Mesendoderm (in vitro differentiated cells): ENCODE data around the gene STOM.

Source experiments
- DNase-seq: peaks from one replicate; pipeline ENCODE4 v3.0.0; 2013
- H2AK5ac ChIP-seq: 2 replicates; pipeline ENCODE4 v1.6.1; 2013; ENCODE audit warnings: low read length, inconsistent platforms
- H2BK120ac ChIP-seq: 2 replicates; pipeline ENCODE4 v1.6.1; 2013; ENCODE audit warnings: low read depth, mild to moderate bottlenecking, low read length, moderate library complexity, mixed read lengths
- H2BK15ac ChIP-seq: replicated peaks from 2 replicates; pipeline ENCODE4 v1.6.1; 2013; ENCODE audit warnings: low read depth, mild to moderate bottlenecking, moderate library complexity
- H2BK5ac ChIP-seq: 2 replicates; pipeline ENCODE4 v1.6.1; 2013; ENCODE audit warnings: low read length, inconsistent platforms
- H3K18ac ChIP-seq: 2 replicates; pipeline ENCODE4 v1.6.1; 2013; ENCODE audit warnings: mild to moderate bottlenecking, low read length, mixed read lengths
- H3K23ac ChIP-seq: one replicate; pipeline ENCODE4 v1.6.1; 2013; ENCODE audit warnings: low read length
- H3K27ac ChIP-seq: 2 replicates; pipeline ENCODE4 v1.5.1; 2013; ENCODE audit warnings: low read depth, mild to moderate bottlenecking, inconsistent platforms, low read length, moderate library complexity
- H3K27me3 ChIP-seq: 2 replicates; pipeline ENCODE4 v1.6.1; 2013; ENCODE audit warnings: low read length, control low read depth, mild to moderate bottlenecking, inconsistent platforms; ENCODE audit not compliant: insufficient read depth, poor library complexity
- H3K36me3 ChIP-seq: 2 replicates; pipeline ENCODE4 v1.6.1; 2013; ENCODE audit warnings: low read length, inconsistent platforms; ENCODE audit not compliant: control insufficient read depth, insufficient read depth
- H3K4ac ChIP-seq: one replicate; pipeline ENCODE4 v1.6.1; 2013; ENCODE audit warnings: low read depth, mild to moderate bottlenecking, low read length, moderate library complexity
- H3K4me1 ChIP-seq: 2 replicates; pipeline ENCODE4 v1.6.1; 2013; ENCODE audit warnings: low read depth, low read length, inconsistent platforms; ENCODE audit not compliant: control insufficient read depth
- H3K4me2 ChIP-seq: 2 replicates; pipeline ENCODE4 v1.6.1; 2013; ENCODE audit warnings: low read length
- H3K4me3 ChIP-seq: 2 replicates; pipeline ENCODE4 v1.5.1; 2013; ENCODE audit warnings: mild to moderate bottlenecking, low read length
- H3K56ac ChIP-seq: one replicate; pipeline ENCODE4 v1.6.1; 2013; ENCODE audit warnings: low read length
- H3K79me1 ChIP-seq: 2 replicates; pipeline ENCODE4 v1.6.1; 2013; ENCODE audit warnings: low read length, inconsistent platforms
- H3K79me2 ChIP-seq: 2 replicates; pipeline ENCODE4 v1.6.1; 2013; ENCODE audit warnings: mild to moderate bottlenecking, low read length; ENCODE audit not compliant: control insufficient read depth, insufficient read depth
- H3K9ac ChIP-seq: 2 replicates; pipeline ENCODE4 v1.6.1; 2013; ENCODE audit warnings: low read length, inconsistent platforms
- H4K5ac ChIP-seq: one replicate; pipeline ENCODE4 v1.6.1; 2013; ENCODE audit warnings: low read length
- H4K8ac ChIP-seq: one replicate; pipeline ENCODE4 v1.6.1; 2013; ENCODE audit warnings: low read depth, mild to moderate bottlenecking, control low read depth, low read length, moderate library complexity
- WGBS: extraction: QIAGEN DNeasy Blood & Tissue Kit; methylation state at CpG from one replicate; pipeline ENCODE4 v1.1.7; 2013; ENCODE audit warnings: low lambda C conversion rate, missing lambda C conversion rate; ENCODE audit not compliant: insufficient coverage; ENCODE audit errors: extremely low coverage; 5-methylcytosine and 5-hydroxymethylcytosine counted together

STOM gene

GRCh38 chr9:121309833-121310425, 60.1 kb downstream of the STOM start:
- Histone ChIP-seq H3K56ac (no peak overlapping the region), H4K5ac (no peak overlapping the region), H3K4ac (no peak overlapping the region), H3K23ac (no peak overlapping the region), H3K4me2 (no peak overlapping the region), H3K27ac (no peak overlapping the region), H4K8ac (no peak overlapping the region), H3K79me2 (no peaks in the 10 kb centered on the region), H2BK5ac (no peak overlapping the region), H2BK120ac (no peak overlapping the region), H3K36me3 (no peaks in the 10 kb centered on the region), H3K27me3 (no peaks in the 10 kb centered on the region), H3K9ac (no peak overlapping the region), H3K4me1 (no peaks in the 10 kb centered on the region), H2BK15ac (no peak overlapping the region), H2AK5ac (no peak overlapping the region), H3K79me1 (no peaks in the 10 kb centered on the region), H3K4me3 (no peak overlapping the region), H3K18ac (no peak overlapping the region)
- DNase-seq, result no peak
- no CpG with 5 or more reads among the region's 7 CpGs for WGBS

- Histone ChIP-seq H2BK15ac (no peak overlapping the region), H3K4me2 (no peak overlapping the region), H2BK120ac (no peak overlapping the region), H3K4me3 (no peak overlapping the region), H3K18ac (no peak overlapping the region), H3K27me3 (no peaks in the 10 kb centered on the region), H3K4ac (no peak overlapping the region), H3K23ac (no peak overlapping the region), H2AK5ac (no peak overlapping the region), H4K8ac (no peak overlapping the region), H3K36me3 (no peaks in the 10 kb centered on the region), H3K56ac (no peak overlapping the region), H3K4me1 (no peaks in the 10 kb centered on the region), H2BK5ac (no peak overlapping the region), H4K5ac (no peak overlapping the region), H3K79me2 (no peaks in the 10 kb centered on the region), H3K27ac (no peak overlapping the region), H3K9ac (no peak overlapping the region), H3K79me1 (no peaks in the 10 kb centered on the region)
- DNase-seq, result no peak
- no CpG with 5 or more reads among the region's 6 CpGs for WGBS
These were observed 60.9 kb downstream of the STOM start for GRCh38 chr9:121309171-121309570.

GRCh38 chr9:121308765-121309164, 61.3 kb downstream of the STOM start:
- no peaks in the 10 kb centered on the region for H3K79me1 ChIP-seq
- no peaks in the 10 kb centered on the region for H3K36me3 ChIP-seq
- no CpG with 5 or more reads among the region's 13 CpGs for WGBS
- no peak overlapping the region for H3K56ac ChIP-seq
- H4K5ac ChIP-seq, result no peak overlapping the region
- H2AK5ac ChIP-seq, result no peak overlapping the region
- H3K27ac ChIP-seq, result no peak overlapping the region
- no peak overlapping the region for H3K18ac ChIP-seq
- no peak overlapping the region for H2BK15ac ChIP-seq
- H3K4me3 ChIP-seq, result no peak overlapping the region
- H3K27me3 ChIP-seq, result no peaks in the 10 kb centered on the region
- no peaks in the 10 kb centered on the region for H3K79me2 ChIP-seq
- no peak overlapping the region for H4K8ac ChIP-seq
- H3K4me1 ChIP-seq, result no peaks in the 10 kb centered on the region
- no peak overlapping the region for H2BK5ac ChIP-seq
- no peak overlapping the region for H3K4ac ChIP-seq
- H3K23ac ChIP-seq, result no peak overlapping the region
- DNase-seq, result no peak
- H3K9ac ChIP-seq, result no peak overlapping the region
- H2BK120ac ChIP-seq, result no peak overlapping the region
- no peak overlapping the region for H3K4me2 ChIP-seq

GRCh38 chr9:121307976-121308375, 62.1 kb downstream of the STOM start:
- Histone ChIP-seq H3K4ac (no peak overlapping the region), H4K8ac (no peak overlapping the region), H4K5ac (no peak overlapping the region), H3K4me3 (no peak overlapping the region), H3K79me2 (no peaks in the 10 kb centered on the region), H2BK15ac (no peak overlapping the region), H2BK120ac (no peak overlapping the region), H3K23ac (no peak overlapping the region), H3K27ac (no peak overlapping the region), H2BK5ac (no peak overlapping the region), H3K4me2 (no peak overlapping the region), H3K27me3 (no peaks in the 10 kb centered on the region), H3K18ac (no peak overlapping the region), H3K56ac (no peak overlapping the region), H3K79me1 (no peaks in the 10 kb centered on the region), H2AK5ac (no peak overlapping the region), H3K4me1 (no peaks in the 10 kb centered on the region), H3K9ac (no peak overlapping the region), H3K36me3 (no peaks in the 10 kb centered on the region)
- WGBS, result no CpG with 5 or more reads among the region's 2 CpGs
- no peak for DNase-seq

GRCh38 chr9:121305269-121305994, 64.6 kb downstream of the STOM start:
- no peak overlapping the region for H3K23ac ChIP-seq
- H3K4me1 ChIP-seq, result no peaks in the 10 kb centered on the region
- no peaks in the 10 kb centered on the region for H3K79me1 ChIP-seq
- H3K18ac ChIP-seq, result no peak overlapping the region
- H3K9ac ChIP-seq, result no peak overlapping the region
- no peak overlapping the region for H2BK15ac ChIP-seq
- no peak overlapping the region for H3K27ac ChIP-seq
- no peaks in the 10 kb centered on the region for H3K27me3 ChIP-seq
- no peak overlapping the region for H2AK5ac ChIP-seq
- no peak overlapping the region for H4K5ac ChIP-seq
- no peak overlapping the region for H3K4me2 ChIP-seq
- no peak overlapping the region for H4K8ac ChIP-seq
- no peak overlapping the region for H3K56ac ChIP-seq
- no CpG with 5 or more reads among the region's 13 CpGs for WGBS
- H3K36me3 ChIP-seq, result no peaks in the 10 kb centered on the region
- H2BK120ac ChIP-seq, result no peak overlapping the region
- no peak for DNase-seq
- H3K4me3 ChIP-seq, result no peak overlapping the region
- H3K79me2 ChIP-seq, result no peaks in the 10 kb centered on the region
- no peak overlapping the region for H2BK5ac ChIP-seq
- no peak overlapping the region for H3K4ac ChIP-seq

- Histone ChIP-seq H3K23ac (no peak overlapping the region), H3K27me3 (no peaks in the 10 kb centered on the region), H3K27ac (no peak overlapping the region), H4K8ac (no peak overlapping the region), H3K4me2 (no peak overlapping the region), H2AK5ac (no peak overlapping the region), H3K79me1 (no peaks in the 10 kb centered on the region), H3K4me1 (no peaks in the 10 kb centered on the region), H3K79me2 (no peaks in the 10 kb centered on the region), H3K36me3 (no peaks in the 10 kb centered on the region), H3K56ac (no peak overlapping the region), H3K4ac (no peak overlapping the region), H2BK15ac (no peak overlapping the region), H3K9ac (no peak overlapping the region), H3K4me3 (no peak overlapping the region), H4K5ac (no peak overlapping the region), H3K18ac (no peak overlapping the region), H2BK5ac (no peak overlapping the region), H2BK120ac (no peak overlapping the region)
- no peak for DNase-seq
- WGBS, result no CpG with 5 or more reads among the region's 1 CpG
These were observed 65.3 kb downstream of the STOM start for GRCh38 chr9:121304707-121305106.
